ENCODE results near the gene CCL22. TPM values are rescaled to one million over a fixed set of nuclear protein-coding genes. Genes with fewer than 3 reads are reported as not detected.
"Not testable (repeated sequence)": the region's sequence is repeated elsewhere in the genome, so short reads cannot be mapped to it uniquely, and the experiment has no call there.

CCL22 gene
- polyA plus RNA-seq, 1 donor, result 0.30 TPM

GRCh38 chr16:57392694-57393093, 34.1 kb downstream of the CCL22 start:
- Histone ChIP-seq H3K4me1 (ENCODE audit: control insufficient read depth, insufficient read depth, low read length) (peaks cover 18% of the 10 kb centered on the region), H3K36me3 (ENCODE audit: control insufficient read depth, insufficient read depth, low read length) (no peaks in the 10 kb centered on the region), H3K27ac (ENCODE audit: low read length) (no peak overlapping the region), H3K4me3 (ENCODE audit: low read length) (no peak overlapping the region), H3K27me3 (ENCODE audit: control insufficient read depth, insufficient read depth, low read length) (no peaks in the 10 kb centered on the region), H3K9me3 (ENCODE audit: control insufficient read depth, low read depth, low read length) (peaks cover 2% of the 10 kb centered on the region)
- peak in 1 of 2 donors; percentile 39 for DNase-seq
- no CpG with 5 or more reads among the region's 1 CpG for WGBS (ENCODE audit: insufficient coverage, low lambda C conversion rate)

GRCh38 chr16:57394444-57394843, 35.9 kb downstream of the CCL22 start:
- no peaks in the 10 kb centered on the region for H3K27me3 ChIP-seq (ENCODE audit: control insufficient read depth, insufficient read depth, low read length)
- no CpG with 5 or more reads among the region's 7 CpGs for whole genome bisulfite sequencing (ENCODE audit: insufficient coverage, low lambda C conversion rate)
- H3K9me3 ChIP-seq (ENCODE audit: control insufficient read depth, low read depth, low read length), result peaks cover 2% of the 10 kb centered on the region
- no peaks in the 10 kb centered on the region for H3K36me3 ChIP-seq (ENCODE audit: control insufficient read depth, insufficient read depth, low read length)
- peaks cover 8% of the 10 kb centered on the region for H3K4me1 ChIP-seq (ENCODE audit: control insufficient read depth, insufficient read depth, low read length)
- H3K27ac ChIP-seq (ENCODE audit: low read length), result peak overlapping the region; percentile 45
- peak; percentile 84 to 91 for DNase-seq
- H3K4me3 ChIP-seq (ENCODE audit: low read length), result no peak overlapping the region

GRCh38 chr16:57395026-57395425, 36.4 kb downstream of the CCL22 start:
- H3K36me3 ChIP-seq (ENCODE audit: control insufficient read depth, insufficient read depth, low read length), result no peaks in the 10 kb centered on the region
- no peak for DNase-seq
- peaks cover 8% of the 10 kb centered on the region for H3K4me1 ChIP-seq (ENCODE audit: control insufficient read depth, insufficient read depth, low read length)
- peaks cover 2% of the 10 kb centered on the region for H3K9me3 ChIP-seq (ENCODE audit: control insufficient read depth, low read depth, low read length)
- no peak overlapping the region for H3K4me3 ChIP-seq (ENCODE audit: low read length)
- H3K27ac ChIP-seq (ENCODE audit: low read length), result no peak overlapping the region
- no CpG with 5 or more reads among the region's 5 CpGs for WGBS (ENCODE audit: insufficient coverage, low lambda C conversion rate)
- no peaks in the 10 kb centered on the region for H3K27me3 ChIP-seq (ENCODE audit: control insufficient read depth, insufficient read depth, low read length)

GRCh38 chr16:57396786-57397185, 38.2 kb downstream of the CCL22 start:
- Histone ChIP-seq H3K36me3 (ENCODE audit: control insufficient read depth, insufficient read depth, low read length) (no peaks in the 10 kb centered on the region), H3K4me3 (ENCODE audit: low read length) (no peak overlapping the region), H3K4me1 (ENCODE audit: control insufficient read depth, insufficient read depth, low read length) (peaks cover 5% of the 10 kb centered on the region), H3K9me3 (ENCODE audit: control insufficient read depth, low read depth, low read length) (peaks cover 2% of the 10 kb centered on the region), H3K27me3 (ENCODE audit: control insufficient read depth, insufficient read depth, low read length) (no peaks in the 10 kb centered on the region), H3K27ac (ENCODE audit: low read length) (no peak overlapping the region)
- 100% methylated on average over 2 of the region's 4 CpGs for WGBS (ENCODE audit: insufficient coverage, low lambda C conversion rate)
- DNase-seq, result no peak

- not testable (repeated sequence) for H3K4me1 ChIP-seq (ENCODE audit: control insufficient read depth, insufficient read depth, low read length); H3K9me3 ChIP-seq (ENCODE audit: control insufficient read depth, low read depth, low read length); DNase-seq; H3K27me3 ChIP-seq (ENCODE audit: control insufficient read depth, insufficient read depth, low read length); H3K36me3 ChIP-seq (ENCODE audit: control insufficient read depth, insufficient read depth, low read length); H3K4me3 ChIP-seq (ENCODE audit: low read length); H3K27ac ChIP-seq (ENCODE audit: low read length)
- no CpG with 5 or more reads among the region's 4 CpGs for WGBS (ENCODE audit: insufficient coverage, low lambda C conversion rate)
These were observed 38.9 kb downstream of the CCL22 start for GRCh38 chr16:57397493-57397892.

GRCh38 chr16:57401943-57402640, 43.5 kb downstream of the CCL22 start:
- no peaks in the 10 kb centered on the region for H3K27me3 ChIP-seq (ENCODE audit: control insufficient read depth, insufficient read depth, low read length)
- no peak for DNase-seq

GRCh38 chr16:57403965-57404817, 45.6 kb downstream of the CCL22 start, which contains the start of gene CCL17:
CCL17 (plus strand) TSS chr16:57404767; CDS start chr16:57413933, 9,166 bp downstream.
- Histone ChIP-seq H3K4me1 (ENCODE audit: control insufficient read depth, insufficient read depth, low read length) (no peaks in the 10 kb centered on the region), H3K27ac (ENCODE audit: low read length) (no peak within 1 kb of the TSS), H3K9me3 (ENCODE audit: control insufficient read depth, low read depth, low read length) (no peaks in the 10 kb centered on the region), H3K36me3 (ENCODE audit: control insufficient read depth, insufficient read depth, low read length) (no peaks in the 10 kb centered on the region), H3K4me3 (ENCODE audit: low read length) (no peak within 1 kb of the TSS), H3K27me3 (ENCODE audit: control insufficient read depth, insufficient read depth, low read length) (no peaks in the 10 kb centered on the region)
- no peak for DNase-seq
- WGBS (ENCODE audit: insufficient coverage, low lambda C conversion rate), result no CpG with 5 or more reads among the region's 17 CpGs

More at GRCh38 chr16:57401943-57402640, 43.5 kb downstream of the CCL22 start:
- H3K4me1 ChIP-seq (ENCODE audit: control insufficient read depth, insufficient read depth, low read length), result no peaks in the 10 kb centered on the region
- no peak overlapping the region for H3K4me3 ChIP-seq (ENCODE audit: low read length)
- no peaks in the 10 kb centered on the region for H3K36me3 ChIP-seq (ENCODE audit: control insufficient read depth, insufficient read depth, low read length)
- no peak overlapping the region for H3K27ac ChIP-seq (ENCODE audit: low read length)
- no CpG with 5 or more reads among the region's 7 CpGs for WGBS (ENCODE audit: insufficient coverage, low lambda C conversion rate)
- H3K9me3 ChIP-seq (ENCODE audit: control insufficient read depth, low read depth, low read length), result no peaks in the 10 kb centered on the region

GRCh38 chr16:57405097-57405496, 46.5 kb downstream of the CCL22 start:
- WGBS (ENCODE audit: insufficient coverage, low lambda C conversion rate), result no CpG with 5 or more reads among the region's 3 CpGs
- DNase-seq, result peak in 1 of 2 donors; percentile 73
- no peaks in the 10 kb centered on the region for H3K27me3 ChIP-seq (ENCODE audit: control insufficient read depth, insufficient read depth, low read length)

GRCh38 chr16:57406881-57407280, 48.3 kb downstream of the CCL22 start:
- no peak for DNase-seq
- Histone ChIP-seq H3K4me1 (ENCODE audit: control insufficient read depth, insufficient read depth, low read length) (no peaks in the 10 kb centered on the region), H3K27me3 (ENCODE audit: control insufficient read depth, insufficient read depth, low read length) (no peaks in the 10 kb centered on the region), H3K36me3 (ENCODE audit: control insufficient read depth, insufficient read depth, low read length) (no peaks in the 10 kb centered on the region), H3K27ac (ENCODE audit: low read length) (no peak overlapping the region), H3K4me3 (ENCODE audit: low read length) (no peak overlapping the region), H3K9me3 (ENCODE audit: control insufficient read depth, low read depth, low read length) (no peaks in the 10 kb centered on the region)
- 100% methylated on average over 1 of the region's 2 CpGs for WGBS (ENCODE audit: insufficient coverage, low lambda C conversion rate)

More at GRCh38 chr16:57405097-57405496, 46.5 kb downstream of the CCL22 start:
- Histone ChIP-seq H3K9me3 (ENCODE audit: control insufficient read depth, low read depth, low read length) (no peaks in the 10 kb centered on the region), H3K36me3 (ENCODE audit: control insufficient read depth, insufficient read depth, low read length) (no peaks in the 10 kb centered on the region), H3K27ac (ENCODE audit: low read length) (no peak overlapping the region), H3K4me1 (ENCODE audit: control insufficient read depth, insufficient read depth, low read length) (no peaks in the 10 kb centered on the region), H3K4me3 (ENCODE audit: low read length) (no peak overlapping the region)

- Histone ChIP-seq H3K4me1 (ENCODE audit: control insufficient read depth, insufficient read depth, low read length) (no peaks in the 10 kb centered on the region), H3K36me3 (ENCODE audit: control insufficient read depth, insufficient read depth, low read length) (no peaks in the 10 kb centered on the region), H3K9me3 (ENCODE audit: control insufficient read depth, low read depth, low read length) (no peaks in the 10 kb centered on the region), H3K27ac (ENCODE audit: low read length) (no peak overlapping the region), H3K27me3 (ENCODE audit: control insufficient read depth, insufficient read depth, low read length) (no peaks in the 10 kb centered on the region), H3K4me3 (ENCODE audit: low read length) (no peak overlapping the region)
- no peak for DNase-seq
- 87% methylated on average over 5 of the region's 5 CpGs for WGBS (ENCODE audit: insufficient coverage, low lambda C conversion rate)
These were observed 49.2 kb downstream of the CCL22 start for GRCh38 chr16:57407521-57408353.

All from large intestine (tissue), 3 donors.